Activated CD4-positive, alpha-beta T cell treated with anti-CD3 and anti-CD28 coated beads for 24 hours (primary cell): Measurements from ENCODE around the gene VWDE.

Source experiments
- DNase-seq, 2 donors: peaks; one replicate each; pipeline ENCODE4 v3.0.0-alpha.2; 2020; ENCODE audit warnings: low read depth in 2 of 2

Gene VWDE

DNA sequence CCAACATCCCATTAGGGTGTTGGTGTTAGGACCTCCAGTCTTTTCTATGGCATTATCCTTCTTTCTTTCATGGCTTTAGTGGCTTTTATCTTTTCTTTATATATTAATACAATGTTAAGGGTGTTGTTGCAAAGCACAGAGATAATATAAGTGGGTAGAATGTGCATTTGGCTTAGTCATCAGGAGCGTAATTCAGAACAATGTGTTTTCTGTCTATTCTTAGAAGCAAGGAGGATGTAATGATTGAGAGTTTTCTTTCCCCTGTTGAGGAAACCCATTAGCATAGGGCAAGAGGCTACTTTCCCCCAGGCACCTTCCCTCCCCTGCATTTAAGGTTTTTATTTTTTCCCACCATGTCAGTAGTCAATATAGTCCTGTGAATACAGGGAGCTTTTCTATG is 112.9 kb downstream of the VWDE start:
- DNase-seq = no peak

DNA sequence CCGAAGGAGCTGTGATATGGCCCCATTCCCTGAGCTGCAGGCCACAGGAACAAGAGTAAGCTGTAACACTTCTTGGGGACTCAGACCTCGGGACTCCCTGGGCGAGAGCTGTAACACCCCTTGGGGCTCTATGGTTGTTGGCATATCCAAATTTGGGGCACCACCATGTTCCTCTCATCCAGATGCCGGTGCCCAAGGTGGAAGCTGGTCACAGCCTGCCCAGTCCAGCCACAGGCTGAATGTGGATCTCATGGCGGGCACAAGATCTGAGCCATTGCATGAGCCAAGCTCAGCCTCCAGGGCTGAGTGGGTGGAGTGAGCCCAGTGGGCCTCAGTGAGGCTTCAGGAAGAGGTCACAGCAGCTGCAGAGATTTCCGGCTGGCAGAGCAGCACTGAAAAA is 113.7 kb downstream of the VWDE start:
- no peak for DNase-seq

DNA sequence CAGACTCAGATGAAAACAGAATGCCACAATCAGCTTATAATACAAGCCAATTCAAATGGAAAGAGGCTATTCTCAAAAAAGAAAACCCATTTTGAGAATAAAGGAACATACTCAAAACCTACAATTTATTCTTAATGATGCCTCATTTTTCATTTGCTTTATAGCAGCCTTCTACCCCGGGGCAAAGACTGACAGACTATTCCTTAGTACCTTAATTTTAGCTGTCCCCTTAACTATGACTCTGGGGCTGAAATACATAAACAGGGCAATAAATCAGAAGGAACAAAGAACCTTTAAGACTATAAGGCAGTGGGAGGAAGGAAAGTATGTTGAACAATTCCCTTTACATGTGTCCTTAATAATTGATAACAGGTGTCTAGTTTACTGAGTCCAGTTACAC is 115.8 kb downstream of the VWDE start:
- DNase-seq = no peak

DNA sequence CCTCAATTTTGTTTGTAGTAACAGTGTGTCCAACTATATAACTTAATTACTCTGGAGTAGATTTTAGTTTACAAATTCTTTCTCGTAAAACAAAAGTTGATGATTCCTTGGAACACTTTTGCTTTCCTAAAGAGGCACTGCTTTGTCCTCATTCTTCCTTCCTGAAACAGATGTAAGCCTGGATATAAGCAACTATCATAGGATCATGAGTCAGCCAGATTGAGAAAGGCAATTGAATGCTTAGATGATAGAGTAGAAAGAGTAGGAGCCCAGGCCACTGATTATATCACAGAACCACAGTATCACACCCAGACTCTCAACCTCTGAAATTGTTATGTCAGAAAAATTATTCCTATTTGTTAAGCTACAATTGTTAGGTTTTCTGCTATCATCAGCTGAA is 122.6 kb downstream of the VWDE start:
- DNase-seq = no peak
